HepG2 (cell line): ENCODE results near the gene GFY. TPM values are rescaled to one million over a fixed set of nuclear protein-coding genes. Genes with fewer than 3 reads are reported as not detected.

ENCODE experiments used
- ATAC-seq: fragments of 200-7000 bp; cut with Tn5 transposase; 3 replicates; pipeline ENCODE4 v1.9.1; 2020; ENCODE audit warnings: mild to moderate bottlenecking, moderate library complexity
- BruUV-seq: library from RNA; stranded (reverse); fragments of 400-500 nt; replicated peaks from 2 replicates; lab custom pipeline; 2021; lab: Mats Ljungman, UMichigan
- CTCF ChIA-PET: fragments of 300-600 bp; formaldehyde crosslinking; extraction: SDS; loops from one replicate; lab custom pipeline; 2021; ENCODE audit warnings: low total read pairs, inconsistent platforms, low intra/inter-chr PET ratio; lab: Yijun Ruan, JAX
- POLR2A ChIA-PET: fragments of 350-600 bp; sonication (Branson Sonifier 250); formaldehyde crosslinking; loops from one replicate; lab custom pipeline; 2020; ENCODE audit warnings: antibody characterized with exemption, inconsistent platforms; lab: Yijun Ruan, JAX
- DNase-seq: peaks from one replicate; pipeline ENCODE4 v3.0.0-alpha.2; 2015; ENCODE audit warnings: low spot score
- FAIRE-seq: peaks from 3 replicates; lab custom pipeline; 2011; peaks lifted over from hg19 to GRCh38; lab: Jason Lieb, UNC
- H2AFZ ChIP-seq: one replicate; pipeline ENCODE4 v1.6.1; 2011; ENCODE audit warnings: low read length, inconsistent platforms
- H3K27ac ChIP-seq: fragments of 300-600 bp; 3 replicates; pipeline ENCODE4 v1.8.0; 2011; ENCODE audit warnings: mixed run types, mild to moderate bottlenecking, mixed read lengths, low read length, inconsistent platforms; ENCODE audit not compliant: insufficient read depth; ENCODE audit errors: extremely low read length
- H3K27me3 ChIP-seq, 2 experiments: fragments of 200-600 bp in 1 of 2; 2 replicates in 1 of 2; 3 replicates in 1 of 2; pipeline versions ENCODE4 v1.6.0 to v1.8.0; 2011; ENCODE audit warnings: low read length in 2 of 2, mild to moderate bottlenecking in 2 of 2, moderate library complexity in 2 of 2, inconsistent platforms in 1 of 2; ENCODE audit not compliant: insufficient read depth in 2 of 2, control insufficient read depth in 1 of 2
- H3K36me3 ChIP-seq, 2 experiments: fragments of 200-600 bp in 1 of 2; replicated peaks in 1 of 2; 2 replicates in 1 of 2; 3 replicates in 1 of 2; pipeline versions ENCODE4 v1.5.1 to v1.8.0; 2011; ENCODE audit warnings: low read length in 2 of 2, inconsistent platforms in 1 of 2; ENCODE audit not compliant: insufficient read depth in 2 of 2, control insufficient read depth in 1 of 2
- H3K4me1 ChIP-seq: 2 replicates; pipeline ENCODE4 v1.5.1; 2012; ENCODE audit warnings: low read length, inconsistent platforms; ENCODE audit not compliant: insufficient read depth
- H3K4me2 ChIP-seq: 2 replicates; pipeline ENCODE4 v1.6.0; 2011; ENCODE audit warnings: low read depth, low read length, inconsistent platforms
- H3K4me3 ChIP-seq, 3 experiments: fragments of 200-600 bp in 1 of 3; sonication (generic), shearing (Covaris generic) in 1 of 3; replicated peaks in 1 of 3; 2 replicates each; pipeline ENCODE4 v1.5.1; 2011 to 2016; ENCODE audit warnings: low read length in 3 of 3, inconsistent platforms in 2 of 3, low read depth in 2 of 3, mild to moderate bottlenecking in 2 of 3, control low read depth in 1 of 3, mixed read lengths in 1 of 3; ENCODE audit not compliant: insufficient read depth in 1 of 3
- H3K79me2 ChIP-seq: one replicate; pipeline ENCODE4 v1.6.1; 2011; ENCODE audit warnings: low read length, inconsistent platforms; ENCODE audit not compliant: insufficient read depth
- H3K9ac ChIP-seq: 2 replicates; pipeline ENCODE4 v1.6.0; 2011; ENCODE audit warnings: mild to moderate bottlenecking, low read depth, low read length, inconsistent platforms; ENCODE audit not compliant: insufficient read depth
- H3K9me3 ChIP-seq: 2 replicates; pipeline ENCODE4 v1.5.1; 2012; ENCODE audit warnings: mild to moderate bottlenecking, low read length
- H4K20me1 ChIP-seq: 2 replicates; pipeline ENCODE4 v1.6.0; 2011; ENCODE audit warnings: inconsistent platforms, mild to moderate bottlenecking, low read length, moderate library complexity; ENCODE audit not compliant: insufficient read depth
- AHR ChIP-seq: IDR thresholded peaks from 2 replicates; pipeline ENCODE4 v1.6.1; 2018; ENCODE audit warnings: missing genetic modification reagents, missing compliant biosample characterization
- CBX1 ChIP-seq: IDR thresholded peaks from one replicate; pipeline ENCODE4 v1.6.1; 2016; ENCODE audit warnings: antibody characterized with exemption, low read depth
- ISX ChIP-seq: sonication (generic); formaldehyde crosslinking; conservative IDR thresholded peaks from 2 replicates; pipeline ENCODE4 v1.5.0; 2020; ENCODE audit warnings: missing genetic modification reagents
- KLF9 ChIP-seq: IDR thresholded peaks from 2 replicates; pipeline ENCODE4 v1.6.1; 2016; ENCODE audit warnings: low read depth
- MEF2D ChIP-seq: sonication (generic); formaldehyde crosslinking; IDR thresholded peaks from 2 replicates; pipeline ENCODE4 v1.5.1; 2020; ENCODE audit warnings: mild to moderate bottlenecking, missing genetic modification reagents
- RXRB ChIP-seq: IDR thresholded peaks from 2 replicates; pipeline ENCODE4 v1.6.1; 2016; ENCODE audit warnings: borderline replicate concordance, missing genetic modification reagents, missing compliant biosample characterization
- SP1 ChIP-seq, 2 experiments: fragments of 450-650 bp in 1 of 2; sonication (generic) in 1 of 2; formaldehyde crosslinking in 1 of 2; IDR thresholded peaks; 2 replicates each; pipeline versions ENCODE4 v1.4.0 to v1.6.1; 2016 to 2020; ENCODE audit warnings: missing genetic modification reagents in 1 of 2
- ZMYM3 ChIP-seq: sonication (generic); formaldehyde crosslinking; IDR thresholded peaks from 2 replicates; pipeline ENCODE4 v1.5.1; 2020; ENCODE audit warnings: mild to moderate bottlenecking, missing genetic modification reagents
- ZNF333 ChIP-seq: sonication (generic); formaldehyde crosslinking; IDR thresholded peaks from 2 replicates; pipeline ENCODE4 v1.4.0; 2020; ENCODE audit warnings: mild to moderate bottlenecking, missing genetic modification reagents, borderline replicate concordance
- ZNF468 ChIP-seq: sonication (generic); formaldehyde crosslinking; IDR thresholded peaks from 2 replicates; pipeline ENCODE4 v1.8.0; 2022; ENCODE audit warnings: mild to moderate bottlenecking, moderate library complexity, missing genetic modification reagents
- ZNF562 ChIP-seq: sonication (generic); formaldehyde crosslinking; IDR thresholded peaks from 2 replicates; pipeline ENCODE4 v1.8.0; 2022; ENCODE audit warnings: missing genetic modification reagents, borderline replicate concordance
- ZNF569 ChIP-seq: sonication (generic); formaldehyde crosslinking; IDR thresholded peaks from 2 replicates; pipeline ENCODE4 v1.5.0; 2020; ENCODE audit warnings: mild to moderate bottlenecking, missing genetic modification reagents, moderate library complexity, borderline replicate concordance
- ZNF572 ChIP-seq: sonication (generic); formaldehyde crosslinking; IDR thresholded peaks from 2 replicates; pipeline ENCODE4 v1.5.1; 2020; ENCODE audit warnings: mild to moderate bottlenecking, missing genetic modification reagents
- WGBS: methylation state at CpG from one replicate; pipeline ENCODE4 v1.1.6; 2017; ENCODE audit warnings: low lambda C conversion rate; 5-methylcytosine and 5-hydroxymethylcytosine counted together
- in situ Hi-C: cut with HindIII; loops from 2 replicates; pipeline ENCODE4 v1.10.0; 2017; ENCODE audit warnings: low pct_unique_long_range_greater_than_20kb; ENCODE audit not compliant: extremely low pct_ligation_motif_present
- intact Hi-C: fragments of 100-400 bp; cut with micrococcal nuclease; formaldehyde crosslinking; loops from one replicate; pipeline ENCODE4 v1.10.0; 2022; ENCODE audit not compliant: unreplicated experiment
- polyA plus RNA-seq, 8 experiments: library from polyadenylated mRNA; depleted of rRNA in 3 of 8; stranded (reverse) in 7 of 8; unstranded in 1 of 8; fragments of >200 nt; fragmentation: Illumina TruSeq in 4 of 8; extraction: Trizol in 4 of 8; gene quantifications; 2 replicates each; pipeline versions ENCODE4 v1.2.1 to v1.2.3, GENCODE V29; 2011 to 2016; ENCODE audit warnings: low read depth in 4 of 8, missing spikeins in 1 of 8, mixed read lengths in 1 of 8; ENCODE audit not compliant: insufficient read depth in 1 of 8
- total RNA-seq, 5 experiments: library from RNA; depleted of rRNA; stranded (reverse); fragments of >200 nt; fragmentation: Illumina TruSeq; extraction: Trizol; gene quantifications; 2 replicates each; pipeline ENCODE4 v1.2.3, GENCODE V29; 2016; ENCODE audit warnings: low read depth in 1 of 5
- TF ChIP-seq, protein P1 (sequence below): sonication (generic); formaldehyde crosslinking; IDR thresholded peaks from 2 replicates; pipeline ENCODE4 v1.4.0; 2020; ENCODE audit warnings: missing genetic modification reagents
- TF ChIP-seq, protein P2 (sequence below): sonication (generic); formaldehyde crosslinking; IDR thresholded peaks from 2 replicates; pipeline ENCODE4 v1.4.0; 2020; ENCODE audit warnings: missing genetic modification reagents, mild to moderate bottlenecking, borderline replicate concordance
- TF ChIP-seq, protein P3 (sequence below): sonication (generic); formaldehyde crosslinking; IDR thresholded peaks from 2 replicates; pipeline ENCODE4 v1.4.0; 2020; ENCODE audit warnings: missing genetic modification reagents, low read depth, mild to moderate bottlenecking, borderline replicate concordance
- TF ChIP-seq, protein P4 (sequence below): sonication (generic); formaldehyde crosslinking; IDR thresholded peaks from 2 replicates; pipeline ENCODE4 v1.4.0; 2020; ENCODE audit warnings: low read depth, mild to moderate bottlenecking, missing genetic modification reagents

Gene GFY
- total and polyA plus RNA-seq, 2 of the 13 experiments (the other 11 are each of a cell fraction or from before 2014, with no cell fraction given) = not detected

DNA sequence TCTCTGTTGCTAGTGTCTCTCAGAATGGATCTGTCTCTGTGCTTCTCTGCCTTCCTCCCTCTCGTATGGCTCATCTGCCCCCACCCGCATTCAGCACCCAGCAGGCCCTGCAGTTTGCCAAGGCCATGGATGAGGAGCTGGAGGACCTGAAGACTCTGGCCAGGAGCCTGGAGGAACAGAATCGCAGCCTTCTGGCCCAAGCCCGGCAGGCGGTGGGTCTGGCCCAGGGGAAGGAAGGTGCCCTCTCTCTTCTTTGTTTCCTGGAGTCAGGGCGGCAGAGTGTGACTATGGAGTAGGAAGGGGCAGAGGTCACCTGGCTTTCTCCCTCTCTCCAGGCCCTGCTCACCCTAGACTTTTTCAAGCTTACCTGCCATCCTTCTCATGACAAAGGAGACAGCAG, 26.3 kb upstream of the GFY start:
- in situ Hi-C loops (no loop called here), intact Hi-C loops (no loop called here)
- Histone ChIP-seq H3K9me3 (no peaks in the 10 kb centered on the region), H3K4me3 (peak overlapping the region in 1 of 3 experiments; percentile 23; a peak in 1 of 6 replicates), H3K4me1 (0 out of 2 replicates have a peak, but pooled peaks cover 13% of the 10 kb centered on the region), H4K20me1 (no peaks in the 10 kb centered on the region), H3K4me2 (peak overlapping the region; percentile 14; the same call in 1 of the 2 replicates), H3K27me3 (peaks cover 6 to 43% of the 10 kb centered on the region in 2 experiments; a peak in 4 of 5 replicates), H3K27ac (no peak overlapping the region), H3K79me2 (no peaks in the 10 kb centered on the region), H2AFZ (no peak overlapping the region), H3K36me3 (no peaks in the 10 kb centered on the region), H3K9ac (peak overlapping the region; percentile 22; the same call in 1 of the 2 replicates)
- FAIRE-seq (no peak), DNase-seq (no peak), ATAC-seq (peak; percentile 54)
- POLR2A ChIA-PET = no interaction called here
- WGBS = 10% methylated on average over 5 of the region's 6 CpGs
- CTCF ChIA-PET = no interaction called here
- BruUV-seq = no TSS peak
- TF ChIP-seq MEF2D (CRISPR knock-in tag) = no peak
- TF ChIP-seq KLF9 (CRISPR knock-in tag) = no peak
- no peak for TF ChIP-seq AHR
- no peak for TF ChIP-seq ZNF572 (CRISPR knock-in tag)
- no peak for TF ChIP-seq CBX1
- TF ChIP-seq ZNF333 = no peak
- TF ChIP-seq, protein P1, sequence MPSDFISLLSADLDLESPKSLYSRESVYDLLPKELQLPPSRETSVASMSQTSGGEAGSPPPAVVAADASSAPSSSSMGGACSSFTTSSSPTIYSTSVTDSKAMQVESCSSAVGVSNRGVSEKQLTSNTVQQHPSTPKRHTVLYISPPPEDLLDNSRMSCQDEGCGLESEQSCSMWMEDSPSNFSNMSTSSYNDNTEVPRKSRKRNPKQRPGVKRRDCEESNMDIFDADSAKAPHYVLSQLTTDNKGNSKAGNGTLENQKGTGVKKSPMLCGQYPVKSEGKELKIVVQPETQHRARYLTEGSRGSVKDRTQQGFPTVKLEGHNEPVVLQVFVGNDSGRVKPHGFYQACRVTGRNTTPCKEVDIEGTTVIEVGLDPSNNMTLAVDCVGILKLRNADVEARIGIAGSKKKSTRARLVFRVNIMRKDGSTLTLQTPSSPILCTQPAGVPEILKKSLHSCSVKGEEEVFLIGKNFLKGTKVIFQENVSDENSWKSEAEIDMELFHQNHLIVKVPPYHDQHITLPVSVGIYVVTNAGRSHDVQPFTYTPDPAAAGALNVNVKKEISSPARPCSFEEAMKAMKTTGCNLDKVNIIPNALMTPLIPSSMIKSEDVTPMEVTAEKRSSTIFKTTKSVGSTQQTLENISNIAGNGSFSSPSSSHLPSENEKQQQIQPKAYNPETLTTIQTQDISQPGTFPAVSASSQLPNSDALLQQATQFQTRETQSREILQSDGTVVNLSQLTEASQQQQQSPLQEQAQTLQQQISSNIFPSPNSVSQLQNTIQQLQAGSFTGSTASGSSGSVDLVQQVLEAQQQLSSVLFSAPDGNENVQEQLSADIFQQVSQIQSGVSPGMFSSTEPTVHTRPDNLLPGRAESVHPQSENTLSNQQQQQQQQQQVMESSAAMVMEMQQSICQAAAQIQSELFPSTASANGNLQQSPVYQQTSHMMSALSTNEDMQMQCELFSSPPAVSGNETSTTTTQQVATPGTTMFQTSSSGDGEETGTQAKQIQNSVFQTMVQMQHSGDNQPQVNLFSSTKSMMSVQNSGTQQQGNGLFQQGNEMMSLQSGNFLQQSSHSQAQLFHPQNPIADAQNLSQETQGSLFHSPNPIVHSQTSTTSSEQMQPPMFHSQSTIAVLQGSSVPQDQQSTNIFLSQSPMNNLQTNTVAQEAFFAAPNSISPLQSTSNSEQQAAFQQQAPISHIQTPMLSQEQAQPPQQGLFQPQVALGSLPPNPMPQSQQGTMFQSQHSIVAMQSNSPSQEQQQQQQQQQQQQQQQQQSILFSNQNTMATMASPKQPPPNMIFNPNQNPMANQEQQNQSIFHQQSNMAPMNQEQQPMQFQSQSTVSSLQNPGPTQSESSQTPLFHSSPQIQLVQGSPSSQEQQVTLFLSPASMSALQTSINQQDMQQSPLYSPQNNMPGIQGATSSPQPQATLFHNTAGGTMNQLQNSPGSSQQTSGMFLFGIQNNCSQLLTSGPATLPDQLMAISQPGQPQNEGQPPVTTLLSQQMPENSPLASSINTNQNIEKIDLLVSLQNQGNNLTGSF (CRISPR knock-in tag) = no peak
- TF ChIP-seq, protein P2, sequence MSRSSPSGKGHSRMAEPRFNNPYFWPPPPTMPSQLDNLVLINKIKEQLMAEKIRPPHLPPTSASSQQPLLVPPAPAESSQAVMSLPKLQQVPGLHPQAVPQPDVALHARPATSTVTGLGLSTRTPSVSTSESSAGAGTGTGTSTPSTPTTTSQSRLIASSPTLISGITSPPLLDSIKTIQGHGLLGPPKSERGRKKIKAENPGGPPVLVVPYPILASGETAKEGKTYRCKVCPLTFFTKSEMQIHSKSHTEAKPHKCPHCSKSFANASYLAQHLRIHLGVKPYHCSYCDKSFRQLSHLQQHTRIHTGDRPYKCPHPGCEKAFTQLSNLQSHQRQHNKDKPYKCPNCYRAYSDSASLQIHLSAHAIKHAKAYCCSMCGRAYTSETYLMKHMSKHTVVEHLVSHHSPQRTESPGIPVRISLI (CRISPR knock-in tag) = no peak
- no peak for TF ChIP-seq RXRB (CRISPR knock-in tag)
- TF ChIP-seq ZNF569 (CRISPR knock-in tag) = no peak
- TF ChIP-seq, protein P3, sequence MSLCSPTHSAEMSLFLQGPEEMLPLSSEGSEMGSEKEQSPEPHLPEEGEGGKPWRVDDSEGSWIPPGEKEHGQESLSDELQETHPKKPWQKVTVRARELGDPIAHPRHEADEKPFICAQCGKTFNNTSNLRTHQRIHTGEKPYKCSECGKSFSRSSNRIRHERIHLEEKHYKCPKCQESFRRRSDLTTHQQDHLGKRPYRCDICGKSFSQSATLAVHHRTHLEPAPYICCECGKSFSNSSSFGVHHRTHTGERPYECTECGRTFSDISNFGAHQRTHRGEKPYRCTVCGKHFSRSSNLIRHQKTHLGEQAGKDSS (CRISPR knock-in tag) = no peak
- TF ChIP-seq SP1 (IDR thresholded peaks at IDR 0.05) = no peak
- TF ChIP-seq SP1 (CRISPR knock-in tag; IDR thresholded peaks at IDR 0.05) = no peak
- TF ChIP-seq, protein P4, sequence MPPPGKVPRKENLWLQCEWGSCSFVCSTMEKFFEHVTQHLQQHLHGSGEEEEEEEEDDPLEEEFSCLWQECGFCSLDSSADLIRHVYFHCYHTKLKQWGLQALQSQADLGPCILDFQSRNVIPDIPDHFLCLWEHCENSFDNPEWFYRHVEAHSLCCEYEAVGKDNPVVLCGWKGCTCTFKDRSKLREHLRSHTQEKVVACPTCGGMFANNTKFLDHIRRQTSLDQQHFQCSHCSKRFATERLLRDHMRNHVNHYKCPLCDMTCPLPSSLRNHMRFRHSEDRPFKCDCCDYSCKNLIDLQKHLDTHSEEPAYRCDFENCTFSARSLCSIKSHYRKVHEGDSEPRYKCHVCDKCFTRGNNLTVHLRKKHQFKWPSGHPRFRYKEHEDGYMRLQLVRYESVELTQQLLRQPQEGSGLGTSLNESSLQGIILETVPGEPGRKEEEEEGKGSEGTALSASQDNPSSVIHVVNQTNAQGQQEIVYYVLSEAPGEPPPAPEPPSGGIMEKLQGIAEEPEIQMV (CRISPR knock-in tag) = no peak
- TF ChIP-seq ZNF468 (CRISPR knock-in tag) = no peak
- no peak for TF ChIP-seq ZNF562
- no peak for TF ChIP-seq ISX (CRISPR knock-in tag)
- no peak for TF ChIP-seq ZMYM3 (CRISPR knock-in tag)
